Uterus (tissue), 2 donors: ENCODE results near the gene CUBN.

Experiments used
- POLR2A ChIP-seq, 2 donors: fragments of 450-650 bp; IDR thresholded peaks; one replicate each; pipeline ENCODE4 v1.6.1; 2016; ENCODE audit warnings: antibody characterized with exemption in 2 of 2, mild to moderate bottlenecking in 1 of 2, moderate library complexity in 1 of 2
- TF ChIP-seq, protein P1 (sequence below), 4 experiments: fragments of 200-600 bp in 2 of 4; fragments of 450-650 bp in 2 of 4; sonication (generic) in 2 of 4; IDR thresholded peaks; one replicate each; pipeline ENCODE4 v1.5.1; 2016 to 2019; ENCODE audit warnings: antibody characterized with exemption in 4 of 4, mild to moderate bottlenecking in 2 of 4, moderate library complexity in 1 of 4

GRCh38 chr10:16852624-16853023 lies 277.0 kb downstream of the CUBN start:
- TF ChIP-seq, protein P1, sequence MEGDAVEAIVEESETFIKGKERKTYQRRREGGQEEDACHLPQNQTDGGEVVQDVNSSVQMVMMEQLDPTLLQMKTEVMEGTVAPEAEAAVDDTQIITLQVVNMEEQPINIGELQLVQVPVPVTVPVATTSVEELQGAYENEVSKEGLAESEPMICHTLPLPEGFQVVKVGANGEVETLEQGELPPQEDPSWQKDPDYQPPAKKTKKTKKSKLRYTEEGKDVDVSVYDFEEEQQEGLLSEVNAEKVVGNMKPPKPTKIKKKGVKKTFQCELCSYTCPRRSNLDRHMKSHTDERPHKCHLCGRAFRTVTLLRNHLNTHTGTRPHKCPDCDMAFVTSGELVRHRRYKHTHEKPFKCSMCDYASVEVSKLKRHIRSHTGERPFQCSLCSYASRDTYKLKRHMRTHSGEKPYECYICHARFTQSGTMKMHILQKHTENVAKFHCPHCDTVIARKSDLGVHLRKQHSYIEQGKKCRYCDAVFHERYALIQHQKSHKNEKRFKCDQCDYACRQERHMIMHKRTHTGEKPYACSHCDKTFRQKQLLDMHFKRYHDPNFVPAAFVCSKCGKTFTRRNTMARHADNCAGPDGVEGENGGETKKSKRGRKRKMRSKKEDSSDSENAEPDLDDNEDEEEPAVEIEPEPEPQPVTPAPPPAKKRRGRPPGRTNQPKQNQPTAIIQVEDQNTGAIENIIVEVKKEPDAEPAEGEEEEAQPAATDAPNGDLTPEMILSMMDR (IDR thresholded peaks at IDR 0.05) = no peak
- TF ChIP-seq POLR2A (IDR thresholded peaks at IDR 0.05) = no peak
